Neutrophil (primary cell): ENCODE results near the gene LDLRAD3.

Source experiments
- H3K27ac ChIP-seq: fragments of 200-600 bp; sonication (generic); 2 replicates; pipeline ENCODE4 v1.5.1; 2016; ENCODE audit warnings: mild to moderate bottlenecking, moderate library complexity
- H3K27me3 ChIP-seq: fragments of 200-600 bp; sonication (generic); 2 replicates; pipeline ENCODE4 v1.6.0; 2016; ENCODE audit warnings: mild to moderate bottlenecking
- H3K36me3 ChIP-seq: fragments of 200-600 bp; sonication (generic); 2 replicates; pipeline ENCODE4 v1.5.1; 2017
- H3K4me1 ChIP-seq, 2 experiments: fragments of 200-600 bp in 1 of 2; sonication (generic) in 1 of 2; 1 replicate in 1 of 2; 2 replicates in 1 of 2; pipeline versions ENCODE4 v1.5.1 to v1.6.1; 2013 to 2016; ENCODE audit warnings: low read depth in 1 of 2, low read length in 1 of 2, mild to moderate bottlenecking in 1 of 2, moderate library complexity in 1 of 2; ENCODE audit not compliant: control insufficient read depth in 1 of 2, insufficient read depth in 1 of 2
- H3K4me3 ChIP-seq, 2 experiments: fragments of 200-600 bp in 1 of 2; sonication (generic) in 1 of 2; 1 replicate in 1 of 2; 2 replicates in 1 of 2; pipeline ENCODE4 v1.5.1; 2013 to 2016; ENCODE audit warnings: low read depth in 1 of 2, low read length in 1 of 2, mild to moderate bottlenecking in 1 of 2, moderate library complexity in 1 of 2
- H3K9me3 ChIP-seq: fragments of 200-600 bp; sonication (generic); 2 replicates; pipeline ENCODE4 v1.5.1; 2016
- CTCF ChIP-seq: fragments of 200-600 bp; sonication (generic); IDR thresholded peaks from 2 replicates; pipeline ENCODE4 v1.5.1; 2016; ENCODE audit warnings: antibody characterized with exemption

The LDLRAD3 gene

GRCh38 chr11:36054628-36055027, 110.8 kb downstream of the LDLRAD3 start:
- no peaks in the 10 kb centered on the region for H3K9me3 ChIP-seq
- no peak overlapping the region for H3K27ac ChIP-seq
- no peaks in the 10 kb centered on the region for H3K36me3 ChIP-seq
- H3K4me3 ChIP-seq, result no peak overlapping the region
- peaks cover 0 to 4% of the 10 kb centered on the region in 2 experiments for H3K4me1 ChIP-seq
- TF ChIP-seq CTCF, result no peak
- no peaks in the 10 kb centered on the region for H3K27me3 ChIP-seq

GRCh38 chr11:36056160-36056751, 112.4 kb downstream of the LDLRAD3 start:
- no peak for TF ChIP-seq CTCF
- no peak overlapping the region for H3K27ac ChIP-seq
- no peaks in the 10 kb centered on the region for H3K27me3 ChIP-seq
- H3K4me1 ChIP-seq, result peaks cover 0 to 13% of the 10 kb centered on the region in 2 experiments
- no peaks in the 10 kb centered on the region for H3K9me3 ChIP-seq
- no peak overlapping the region for H3K4me3 ChIP-seq
- H3K36me3 ChIP-seq, result no peaks in the 10 kb centered on the region

GRCh38 chr11:36057379-36058042, 113.6 kb downstream of the LDLRAD3 start:
- H3K27ac ChIP-seq, result no peak overlapping the region
- no peak for TF ChIP-seq CTCF

GRCh38 chr11:36059660-36060059, 115.8 kb downstream of the LDLRAD3 start:
- no peak for TF ChIP-seq CTCF
- no peak overlapping the region for H3K4me3 ChIP-seq
- no peak overlapping the region for H3K27ac ChIP-seq
- H3K27me3 ChIP-seq, result no peaks in the 10 kb centered on the region
- H3K4me1 ChIP-seq, result peaks cover 0 to 9% of the 10 kb centered on the region in 2 experiments
- H3K9me3 ChIP-seq, result no peaks in the 10 kb centered on the region
- H3K36me3 ChIP-seq, result no peaks in the 10 kb centered on the region

More at GRCh38 chr11:36057379-36058042, 113.6 kb downstream of the LDLRAD3 start:
- Histone ChIP-seq H3K27me3 (no peaks in the 10 kb centered on the region), H3K36me3 (no peaks in the 10 kb centered on the region), H3K4me1 (peaks cover 0 to 14% of the 10 kb centered on the region in 2 experiments), H3K9me3 (no peaks in the 10 kb centered on the region), H3K4me3 (no peak overlapping the region)

GRCh38 chr11:36060926-36061325, 117.1 kb downstream of the LDLRAD3 start:
- no peaks in the 10 kb centered on the region for H3K9me3 ChIP-seq
- H3K27me3 ChIP-seq, result no peaks in the 10 kb centered on the region
- H3K4me3 ChIP-seq, result no peak overlapping the region
- no peaks in the 10 kb centered on the region for H3K36me3 ChIP-seq
- no peak overlapping the region for H3K27ac ChIP-seq
- peaks cover 0 to 9% of the 10 kb centered on the region in 2 experiments for H3K4me1 ChIP-seq
- TF ChIP-seq CTCF, result no peak
